Astrocyte of the cerebellum (primary cell): ENCODE data around the gene DIDO1.
A peak's percentile ranks its signal among the peaks of the same experiment; 100 is the strongest.

Experiments used
- DNase-seq: peaks from one replicate; pipeline ENCODE4 v3.0.0-alpha.2; 2011; ENCODE audit warnings: low read depth
- H3K4me3 ChIP-seq: 2 replicates; pipeline ENCODE4 v1.5.1; 2011; ENCODE audit warnings: mild to moderate bottlenecking, low read depth, low read length, moderate library complexity
- CTCF ChIP-seq: IDR thresholded peaks from 2 replicates; pipeline ENCODE4 v1.5.1; 2012; ENCODE audit warnings: low read length, low read depth, moderate library complexity, mild to moderate bottlenecking; ENCODE audit errors: missing control alignments
- in situ Hi-C: cut with HindIII; loops from 2 replicates; pipeline ENCODE4 v1.10.0; 2017; ENCODE audit warnings: low sequenced_read_pairs

The DIDO1 gene

GRCh38 chr20:62888406-62888805, 37.9 kb downstream of the DIDO1 start:
- DNase-seq: no peak
- no peak overlapping the region for H3K4me3 ChIP-seq
- in situ Hi-C loops: no loop called here
- no peak for TF ChIP-seq CTCF

GRCh38 chr20:62887860-62888239, 38.5 kb downstream of the DIDO1 start:
- no peak overlapping the region for H3K4me3 ChIP-seq
- DNase-seq: no peak
- in situ Hi-C loops: no loop called here
- TF ChIP-seq CTCF: no peak

GRCh38 chr20:62887152-62887859, 39.0 kb downstream of the DIDO1 start:
- no peak overlapping the region for H3K4me3 ChIP-seq
- peak; percentile 28 for TF ChIP-seq CTCF
- in situ Hi-C loops: no loop called here
- peak; percentile 83 for DNase-seq

GRCh38 chr20:62886709-62887058, 39.6 kb downstream of the DIDO1 start:
- no peak for DNase-seq
- TF ChIP-seq CTCF: no peak
- H3K4me3 ChIP-seq: no peak overlapping the region
- in situ Hi-C loops: no loop called here

- TF ChIP-seq CTCF: no peak
- DNase-seq: no peak
- in situ Hi-C loops: no loop called here
- no peak overlapping the region for H3K4me3 ChIP-seq
Observed at GRCh38 chr20:62885896-62886708, 40.2 kb downstream of the DIDO1 start.

GRCh38 chr20:62885046-62885895, 41.0 kb downstream of the DIDO1 start:
- DNase-seq: no peak
- no peak overlapping the region for H3K4me3 ChIP-seq
- TF ChIP-seq CTCF: no peak
- in situ Hi-C loops: no loop called here
